ENCODE measurements around the gene SH3RF1.

SH3RF1 gene

DNA sequence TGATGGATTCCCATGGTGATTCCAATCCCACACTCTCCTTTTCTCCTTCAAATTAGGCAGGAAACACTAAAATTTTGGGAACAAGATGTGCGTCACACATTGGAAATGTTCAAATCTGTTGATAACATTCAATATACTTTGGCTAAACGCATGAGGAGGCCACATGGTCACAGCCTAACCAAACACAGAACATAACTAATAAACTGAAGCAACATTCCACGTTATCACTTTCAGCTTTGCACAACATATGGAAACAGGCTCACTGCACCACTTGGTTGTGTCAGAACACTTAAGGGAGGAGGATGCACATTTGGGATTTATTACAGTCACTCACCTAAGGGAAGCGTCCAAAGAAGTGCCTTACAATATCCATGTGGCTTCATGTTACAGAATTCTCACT is 4.7 kb downstream of the SH3RF1 start:
- Histone ChIP-seq H3K27me3 (replicated peaks; ENCODE audit: control insufficient read depth, insufficient read depth, low read length) (no peaks in the 10 kb centered on the region), H3K4me3 (replicated peaks; ENCODE audit: low read depth, low read length) (no peak overlapping the region), H3K36me3 (ENCODE audit: control insufficient read depth, insufficient read depth, low read length) (peaks cover 4% of the 10 kb centered on the region)
- TF ChIP-seq, protein P1, sequence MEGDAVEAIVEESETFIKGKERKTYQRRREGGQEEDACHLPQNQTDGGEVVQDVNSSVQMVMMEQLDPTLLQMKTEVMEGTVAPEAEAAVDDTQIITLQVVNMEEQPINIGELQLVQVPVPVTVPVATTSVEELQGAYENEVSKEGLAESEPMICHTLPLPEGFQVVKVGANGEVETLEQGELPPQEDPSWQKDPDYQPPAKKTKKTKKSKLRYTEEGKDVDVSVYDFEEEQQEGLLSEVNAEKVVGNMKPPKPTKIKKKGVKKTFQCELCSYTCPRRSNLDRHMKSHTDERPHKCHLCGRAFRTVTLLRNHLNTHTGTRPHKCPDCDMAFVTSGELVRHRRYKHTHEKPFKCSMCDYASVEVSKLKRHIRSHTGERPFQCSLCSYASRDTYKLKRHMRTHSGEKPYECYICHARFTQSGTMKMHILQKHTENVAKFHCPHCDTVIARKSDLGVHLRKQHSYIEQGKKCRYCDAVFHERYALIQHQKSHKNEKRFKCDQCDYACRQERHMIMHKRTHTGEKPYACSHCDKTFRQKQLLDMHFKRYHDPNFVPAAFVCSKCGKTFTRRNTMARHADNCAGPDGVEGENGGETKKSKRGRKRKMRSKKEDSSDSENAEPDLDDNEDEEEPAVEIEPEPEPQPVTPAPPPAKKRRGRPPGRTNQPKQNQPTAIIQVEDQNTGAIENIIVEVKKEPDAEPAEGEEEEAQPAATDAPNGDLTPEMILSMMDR (IDR thresholded peaks at IDR 0.05; ENCODE audit: insufficient read depth, low read length, poor library complexity, severe bottlenecking) = no peak
- DNase-seq (ENCODE audit: extremely low read depth, insufficient read length) = no peak

DNA sequence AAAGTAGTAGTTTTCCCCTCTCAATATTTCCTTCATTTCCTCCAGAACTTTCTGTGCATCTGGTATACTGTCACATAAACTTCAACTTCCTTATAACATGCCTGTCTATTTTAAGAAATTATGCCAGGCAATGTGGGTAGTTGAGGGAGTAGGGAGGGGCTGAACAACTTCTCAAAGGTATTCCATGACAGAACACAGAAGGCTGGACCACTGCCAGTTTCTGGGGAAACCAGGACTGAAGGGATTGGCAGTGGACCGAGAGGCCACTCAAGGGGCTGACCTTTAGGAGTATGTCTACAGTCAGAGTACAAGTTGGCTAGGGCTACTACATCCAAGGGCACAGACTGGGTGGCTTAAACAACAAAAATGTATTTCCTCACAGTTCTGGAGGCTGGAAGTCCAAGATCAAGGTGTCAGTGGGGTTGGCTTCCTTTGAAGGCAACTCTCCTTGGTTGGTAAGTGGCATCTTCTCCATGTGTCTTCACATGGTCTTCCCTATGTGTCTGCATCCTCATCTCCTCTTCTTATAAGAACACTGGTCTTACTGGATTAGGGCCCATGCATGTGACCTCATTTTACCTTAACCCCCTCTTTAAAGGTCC is 6.9 kb downstream of the SH3RF1 start:
- DNase-seq (ENCODE audit: extremely low read depth, insufficient read length) = no peak
- Histone ChIP-seq H3K4me3 (replicated peaks; ENCODE audit: low read depth, low read length) (no peak overlapping the region), H3K36me3 (ENCODE audit: control insufficient read depth, insufficient read depth, low read length) (peaks cover 4% of the 10 kb centered on the region), H3K27me3 (replicated peaks; ENCODE audit: control insufficient read depth, insufficient read depth, low read length) (no peaks in the 10 kb centered on the region)
- TF ChIP-seq, protein P1 (IDR thresholded peaks at IDR 0.05; ENCODE audit: insufficient read depth, low read length, poor library complexity, severe bottlenecking) = no peak

DNA sequence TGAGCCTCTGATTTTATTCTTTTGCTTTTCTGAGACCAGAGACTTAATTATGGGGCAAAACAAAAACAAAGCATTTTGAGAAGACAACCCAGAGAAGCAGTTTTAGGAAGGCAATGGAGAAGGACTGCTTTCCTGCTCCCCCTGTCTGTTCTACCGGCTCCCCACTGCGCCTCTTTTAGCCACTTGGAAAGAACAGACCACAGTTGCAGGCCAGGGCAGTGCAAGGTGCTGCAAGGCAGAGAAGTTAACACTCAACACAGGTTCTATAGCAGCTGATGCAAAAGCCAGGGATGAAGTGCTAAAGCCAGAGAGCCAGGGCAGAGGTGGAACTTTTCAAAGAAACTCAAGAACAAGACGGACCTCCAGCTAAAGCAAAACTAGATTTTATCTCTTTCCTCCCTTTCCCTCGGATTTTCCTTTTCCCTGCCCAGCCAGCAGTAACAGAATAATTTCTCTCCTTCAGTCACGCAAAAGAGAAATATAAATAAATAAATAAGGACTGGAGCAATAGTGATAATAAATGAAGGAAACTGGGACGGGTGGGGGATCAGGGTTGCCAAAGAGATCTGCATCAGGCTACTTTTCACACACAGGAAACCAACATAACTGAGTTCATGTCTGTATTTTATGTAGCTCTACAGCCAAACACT is 10.4 kb downstream of the SH3RF1 start:
- TF ChIP-seq, protein P1 (IDR thresholded peaks at IDR 0.05; ENCODE audit: insufficient read depth, low read length, poor library complexity, severe bottlenecking) = no peak
- Histone ChIP-seq H3K36me3 (ENCODE audit: control insufficient read depth, insufficient read depth, low read length) (peaks cover 4% of the 10 kb centered on the region), H3K4me3 (replicated peaks; ENCODE audit: low read depth, low read length) (no peak overlapping the region), H3K27me3 (replicated peaks; ENCODE audit: control insufficient read depth, insufficient read depth, low read length) (no peaks in the 10 kb centered on the region)
- DNase-seq (ENCODE audit: extremely low read depth, insufficient read length) = no peak

DNA sequence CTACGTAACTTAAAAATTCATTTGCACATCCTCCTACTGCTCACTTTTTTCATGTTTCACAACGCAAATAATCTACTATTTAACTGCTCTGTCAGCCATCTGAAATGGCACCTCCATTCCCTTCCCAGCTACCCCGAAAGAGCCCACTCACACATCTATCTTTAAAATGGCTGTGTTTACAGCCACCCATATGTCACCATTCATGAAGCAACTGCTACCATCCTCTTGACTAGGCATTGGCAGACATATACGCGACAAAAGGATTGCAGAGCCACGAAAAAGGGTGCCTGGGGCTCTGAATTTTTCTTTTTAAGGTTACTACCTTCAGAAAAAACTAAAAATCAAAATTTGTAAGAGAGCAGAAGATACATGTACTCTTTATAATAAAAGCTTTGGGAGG is 11.5 kb downstream of the SH3RF1 start:
- TF ChIP-seq, protein P1 (IDR thresholded peaks at IDR 0.05; ENCODE audit: insufficient read depth, low read length, poor library complexity, severe bottlenecking) = no peak
- H3K36me3 ChIP-seq (ENCODE audit: control insufficient read depth, insufficient read depth, low read length) = peaks cover 1% of the 10 kb centered on the region
- DNase-seq (ENCODE audit: extremely low read depth, insufficient read length) = no peak
- no peaks in the 10 kb centered on the region for H3K27me3 ChIP-seq (replicated peaks; ENCODE audit: control insufficient read depth, insufficient read depth, low read length)
- H3K4me3 ChIP-seq (replicated peaks; ENCODE audit: low read depth, low read length) = no peak overlapping the region

DNA sequence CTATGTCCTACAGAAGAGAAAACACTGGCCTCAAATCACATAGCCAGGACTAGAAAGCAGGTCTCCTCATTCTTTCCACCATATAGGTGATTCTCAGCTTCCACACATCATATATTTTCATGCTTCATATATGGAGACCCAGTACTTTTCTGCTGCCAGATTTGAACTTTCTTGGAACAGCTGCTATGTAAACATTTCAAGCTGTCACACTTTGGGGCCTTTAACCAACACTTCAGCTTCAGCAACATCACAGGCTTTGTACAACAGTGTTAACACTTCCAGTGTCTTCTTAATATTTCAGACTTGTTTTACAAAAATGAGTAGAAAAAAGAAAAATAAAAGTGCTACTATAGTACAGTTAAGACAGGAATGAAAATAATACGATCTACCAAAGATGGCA is 12.6 kb downstream of the SH3RF1 start:
- H3K4me3 ChIP-seq (replicated peaks; ENCODE audit: low read depth, low read length) = no peak overlapping the region
- H3K36me3 ChIP-seq (ENCODE audit: control insufficient read depth, insufficient read depth, low read length) = no peaks in the 10 kb centered on the region
- DNase-seq (ENCODE audit: extremely low read depth, insufficient read length) = no peak
- H3K27me3 ChIP-seq (replicated peaks; ENCODE audit: control insufficient read depth, insufficient read depth, low read length) = no peaks in the 10 kb centered on the region
- TF ChIP-seq, protein P1 (IDR thresholded peaks at IDR 0.05; ENCODE audit: insufficient read depth, low read length, poor library complexity, severe bottlenecking) = no peak
